Fibroblast of mammary gland (primary cell): Measurements from ENCODE around the gene PMAIP1.

ENCODE experiments used
- DNase-seq: peaks from one replicate; pipeline ENCODE4 v3.0.0-alpha.2; 2010; ENCODE audit warnings: low read depth
- H3K4me3 ChIP-seq: 2 replicates; pipeline ENCODE4 v1.5.1; 2011; ENCODE audit warnings: low read depth, mild to moderate bottlenecking, low read length, moderate library complexity; ENCODE audit not compliant: control insufficient read depth
- TF ChIP-seq, protein P1 (sequence below): conservative IDR thresholded peaks from 2 replicates; pipeline ENCODE4 v1.5.1; 2011; ENCODE audit warnings: low read depth, low read length, inconsistent platforms; ENCODE audit not compliant: control insufficient read depth, insufficient read depth

The PMAIP1 gene

GRCh38 chr18:59900222-59901128 is 679 bp downstream of the PMAIP1 start:
- peak overlapping the region; percentile 82 for H3K4me3 ChIP-seq
- peak; percentile 72 for DNase-seq
- TF ChIP-seq, protein P1, sequence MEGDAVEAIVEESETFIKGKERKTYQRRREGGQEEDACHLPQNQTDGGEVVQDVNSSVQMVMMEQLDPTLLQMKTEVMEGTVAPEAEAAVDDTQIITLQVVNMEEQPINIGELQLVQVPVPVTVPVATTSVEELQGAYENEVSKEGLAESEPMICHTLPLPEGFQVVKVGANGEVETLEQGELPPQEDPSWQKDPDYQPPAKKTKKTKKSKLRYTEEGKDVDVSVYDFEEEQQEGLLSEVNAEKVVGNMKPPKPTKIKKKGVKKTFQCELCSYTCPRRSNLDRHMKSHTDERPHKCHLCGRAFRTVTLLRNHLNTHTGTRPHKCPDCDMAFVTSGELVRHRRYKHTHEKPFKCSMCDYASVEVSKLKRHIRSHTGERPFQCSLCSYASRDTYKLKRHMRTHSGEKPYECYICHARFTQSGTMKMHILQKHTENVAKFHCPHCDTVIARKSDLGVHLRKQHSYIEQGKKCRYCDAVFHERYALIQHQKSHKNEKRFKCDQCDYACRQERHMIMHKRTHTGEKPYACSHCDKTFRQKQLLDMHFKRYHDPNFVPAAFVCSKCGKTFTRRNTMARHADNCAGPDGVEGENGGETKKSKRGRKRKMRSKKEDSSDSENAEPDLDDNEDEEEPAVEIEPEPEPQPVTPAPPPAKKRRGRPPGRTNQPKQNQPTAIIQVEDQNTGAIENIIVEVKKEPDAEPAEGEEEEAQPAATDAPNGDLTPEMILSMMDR, result no peak

GRCh38 chr18:59902131-59902992 is 2.6 kb downstream of the PMAIP1 start:
- DNase-seq, result peak; percentile 89
- peak overlapping the region; percentile 82 for H3K4me3 ChIP-seq
- TF ChIP-seq, protein P1, result no peak

DNA sequence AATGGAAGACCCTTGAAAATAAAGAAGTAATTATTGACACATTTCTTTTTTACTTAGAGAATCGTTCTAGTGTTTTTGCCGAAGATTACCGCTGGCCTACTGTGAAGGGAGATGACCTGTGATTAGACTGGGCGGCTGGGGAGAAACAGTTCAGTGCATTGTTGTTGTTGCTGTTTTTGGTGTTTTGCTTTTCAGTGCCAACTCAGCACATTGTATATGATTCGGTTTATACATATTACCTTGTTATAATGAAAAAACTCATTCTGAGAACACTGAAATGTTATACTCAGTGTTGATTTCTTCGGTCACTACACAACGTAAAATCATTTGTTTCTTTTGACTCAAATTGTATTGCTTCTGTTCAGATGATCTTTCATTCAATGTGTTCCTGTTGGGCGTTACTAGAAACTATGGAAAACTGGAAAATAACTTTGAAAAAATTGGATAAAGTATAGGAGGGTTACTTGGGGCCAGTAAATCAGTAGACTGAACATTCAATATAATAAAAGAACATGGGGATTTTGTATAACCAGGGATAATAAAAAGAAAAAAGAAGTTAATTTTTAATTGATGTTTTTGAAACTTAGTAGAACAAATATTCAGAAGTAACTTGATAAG is 3.3 kb downstream of the PMAIP1 start:
- no peak for DNase-seq
- TF ChIP-seq, protein P1, result no peak
- no peak overlapping the region for H3K4me3 ChIP-seq

GRCh38 chr18:59904011-59904601 is 4.3 kb downstream of the PMAIP1 start:
- TF ChIP-seq, protein P1, result no peak
- no peak overlapping the region for H3K4me3 ChIP-seq
- no peak for DNase-seq

DNA sequence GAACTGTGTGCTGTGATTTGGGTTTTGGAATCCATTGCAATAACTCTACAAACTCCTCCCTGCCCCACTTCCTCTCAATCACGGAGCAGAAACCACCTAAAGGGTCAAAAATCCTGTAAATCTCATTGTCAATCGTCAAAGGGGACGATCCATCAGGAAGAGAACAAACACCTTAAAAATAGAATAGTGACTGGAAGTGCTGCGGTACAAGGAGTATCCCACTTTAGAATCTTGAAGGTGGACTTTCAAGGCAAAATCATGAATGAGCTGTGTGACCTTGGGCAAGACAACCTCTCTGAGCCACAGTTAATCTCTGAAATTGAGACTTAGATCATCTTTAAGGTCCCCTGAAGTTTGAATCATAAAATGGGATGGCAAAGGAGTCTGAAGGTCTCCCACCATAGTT is 5.9 kb downstream of the PMAIP1 start:
- TF ChIP-seq, protein P1, result no peak
- no peak overlapping the region for H3K4me3 ChIP-seq
- DNase-seq, result no peak

- no peak for DNase-seq
- no peak overlapping the region for H3K4me3 ChIP-seq
Measured at GRCh38 chr18:59906203-59906602, 6.4 kb downstream of the PMAIP1 start.

More at GRCh38 chr18:59906203-59906602, 6.4 kb downstream of the PMAIP1 start:
- TF ChIP-seq, protein P1, result no peak
